Measurements from ENCODE around the gene F11R.
"Not testable (repeated sequence)": the region's sequence is repeated elsewhere in the genome, so short reads cannot be mapped to it uniquely, and the experiment has no call there.

F11R gene

DNA sequence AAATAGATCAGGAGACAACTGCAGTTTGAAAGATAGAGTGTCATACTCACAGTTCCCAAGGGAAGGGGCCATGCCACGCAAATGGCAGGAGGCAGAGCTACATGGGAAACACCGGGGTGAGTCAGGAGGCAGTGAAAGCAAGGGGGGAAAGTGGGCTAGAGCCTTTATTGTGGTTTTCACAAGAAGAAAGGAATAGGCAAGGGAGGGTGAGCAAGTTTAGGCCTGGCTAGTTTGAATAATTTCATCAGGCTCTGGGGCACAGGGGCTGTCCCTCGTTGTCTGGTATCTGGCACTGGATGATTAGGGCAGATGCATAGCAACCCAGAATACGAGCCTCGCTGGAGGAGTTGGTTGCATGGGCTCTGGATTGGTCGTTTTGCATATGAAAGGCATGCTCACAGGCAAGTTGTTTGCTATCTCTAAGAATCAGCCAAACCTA lies 49.3 kb downstream of the F11R start:
- no peak for DNase-seq (ENCODE audit: low spot score)

DNA sequence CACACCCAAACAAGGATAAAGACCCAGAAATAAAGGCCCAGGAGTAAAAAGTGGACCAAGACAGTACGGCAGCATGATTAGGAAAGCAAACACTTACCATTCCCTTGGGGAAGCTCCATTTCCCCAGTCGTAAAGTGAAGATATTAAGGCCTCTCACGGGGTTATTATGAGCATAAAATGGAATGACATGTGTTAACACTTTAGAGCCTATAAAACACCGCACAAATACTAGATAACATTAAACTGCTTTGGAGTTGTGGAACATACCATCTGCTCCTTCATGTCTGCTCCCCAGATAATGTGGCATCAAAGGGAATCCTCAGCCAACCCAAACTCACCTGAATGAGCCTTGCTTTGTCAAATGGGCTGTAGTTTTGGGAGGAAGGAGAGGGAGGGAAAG lies 57.4 kb downstream of the F11R start:
- no peak for DNase-seq (ENCODE audit: low spot score)

DNA sequence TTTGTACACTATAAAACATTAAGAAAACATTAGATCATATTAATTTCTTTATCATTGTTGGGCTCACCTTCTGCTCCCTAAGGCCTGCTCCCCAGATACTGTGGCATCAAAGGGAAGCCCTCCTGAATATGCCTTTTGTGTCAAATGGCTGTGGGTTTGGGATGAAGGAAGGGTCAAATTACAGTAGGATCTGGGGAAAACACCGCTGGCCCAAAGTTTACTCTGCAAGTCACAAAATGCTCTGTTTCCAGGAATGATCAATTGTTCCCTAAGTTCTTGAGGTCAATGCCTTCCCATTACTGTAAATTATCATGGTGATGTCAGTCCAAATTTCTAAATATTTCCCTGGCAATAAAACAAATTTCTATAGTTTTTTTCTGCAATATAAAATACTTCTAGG lies 59.5 kb downstream of the F11R start:
- no peak for DNase-seq (ENCODE audit: low spot score)

GRCh38 chr1:160956966-160957365 lies 64.0 kb downstream of the F11R start:
- no peak for DNase-seq (ENCODE audit: low spot score)

- DNase-seq (ENCODE audit: low spot score), result peak; percentile 66
Measured at GRCh38 chr1:160954158-160955104, 66.5 kb downstream of the F11R start, which contains the start of gene ITLN2. Gene ITLN2, minus strand, starts transcription at chr1:160954809. Its CDS starts 68 bp downstream, at chr1:160954741.

- no peak for DNase-seq (ENCODE audit: low spot score)
Measured at GRCh38 chr1:160953030-160953429, 67.9 kb downstream of the F11R start.

GRCh38 chr1:160952129-160952510 lies 68.8 kb downstream of the F11R start:
- DNase-seq (ENCODE audit: low spot score), result no peak

DNA sequence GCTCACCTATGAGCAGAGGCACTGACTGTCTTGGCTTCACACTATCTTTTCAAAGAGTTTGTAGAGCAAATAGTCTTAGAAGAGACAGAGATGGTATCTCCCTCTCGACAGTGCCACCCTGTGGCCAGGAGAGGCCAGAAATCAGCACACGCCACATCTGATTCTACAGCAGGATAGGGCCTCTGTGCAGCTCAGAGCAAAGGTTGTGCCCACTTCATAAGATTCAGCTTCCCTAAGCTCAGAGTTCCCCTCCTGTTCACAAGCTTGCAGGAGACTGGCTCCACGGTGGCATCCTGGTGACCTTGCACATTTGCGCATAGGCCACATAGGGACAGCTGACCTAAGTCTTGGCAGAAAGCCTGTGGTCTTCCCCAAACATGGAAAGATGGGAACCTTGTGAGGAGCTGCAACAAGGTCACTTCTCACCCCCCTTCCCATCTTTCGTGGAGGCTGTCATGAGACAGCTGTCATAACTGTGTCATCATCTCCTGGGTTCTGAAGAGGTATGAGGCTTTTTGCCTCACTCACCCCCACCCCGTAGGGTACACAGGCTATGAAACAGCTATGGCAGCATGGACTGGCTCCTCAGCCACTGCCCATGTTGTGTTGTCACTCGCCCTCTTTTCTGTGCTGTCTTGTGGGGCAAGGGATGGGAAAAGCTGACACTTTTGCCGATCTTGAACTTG lies 69.4 kb downstream of the F11R start:
- peak; percentile 34 for DNase-seq (ENCODE audit: low spot score)

DNA sequence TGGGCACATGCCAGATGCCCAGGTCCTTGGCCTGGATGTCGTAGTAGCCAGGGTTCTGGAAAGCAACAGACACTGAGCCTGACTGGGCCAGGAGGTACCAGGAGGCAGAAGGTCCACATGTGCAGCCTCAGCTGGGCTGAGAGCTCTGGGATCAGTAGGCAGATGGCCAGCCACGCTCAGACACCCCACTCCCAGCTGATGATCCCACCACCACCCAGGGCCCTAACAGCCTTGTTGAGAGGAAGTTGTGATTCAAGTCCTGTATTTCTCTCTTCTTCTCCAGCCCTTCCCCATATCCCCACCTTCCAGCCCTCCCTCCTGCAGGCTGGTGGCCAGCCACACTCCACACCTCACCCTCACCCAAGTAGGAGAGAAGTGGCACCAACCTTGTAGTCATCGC lies 70.3 kb downstream of the F11R start:
- no peak for DNase-seq (ENCODE audit: low spot score)

DNA sequence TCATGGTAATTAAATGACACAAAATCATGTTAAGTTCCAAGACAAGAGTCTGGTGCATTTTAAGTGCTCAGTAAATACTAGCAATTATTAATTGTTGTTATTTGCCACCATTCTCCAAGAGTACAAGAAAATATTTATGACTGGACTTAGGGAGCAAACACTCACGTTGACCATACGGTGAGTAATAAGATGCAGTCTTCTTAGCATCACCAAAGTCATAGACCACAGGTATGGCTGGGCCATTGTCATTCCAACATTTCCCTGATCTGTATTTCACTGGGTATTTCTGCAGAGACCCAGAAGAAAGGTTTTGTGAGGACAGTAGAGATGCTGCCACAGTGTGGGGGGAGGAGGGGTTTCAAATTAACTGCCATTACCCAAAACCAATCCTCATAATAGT lies 71.1 kb downstream of the F11R start:
- no peak for DNase-seq (ENCODE audit: low spot score)

DNA sequence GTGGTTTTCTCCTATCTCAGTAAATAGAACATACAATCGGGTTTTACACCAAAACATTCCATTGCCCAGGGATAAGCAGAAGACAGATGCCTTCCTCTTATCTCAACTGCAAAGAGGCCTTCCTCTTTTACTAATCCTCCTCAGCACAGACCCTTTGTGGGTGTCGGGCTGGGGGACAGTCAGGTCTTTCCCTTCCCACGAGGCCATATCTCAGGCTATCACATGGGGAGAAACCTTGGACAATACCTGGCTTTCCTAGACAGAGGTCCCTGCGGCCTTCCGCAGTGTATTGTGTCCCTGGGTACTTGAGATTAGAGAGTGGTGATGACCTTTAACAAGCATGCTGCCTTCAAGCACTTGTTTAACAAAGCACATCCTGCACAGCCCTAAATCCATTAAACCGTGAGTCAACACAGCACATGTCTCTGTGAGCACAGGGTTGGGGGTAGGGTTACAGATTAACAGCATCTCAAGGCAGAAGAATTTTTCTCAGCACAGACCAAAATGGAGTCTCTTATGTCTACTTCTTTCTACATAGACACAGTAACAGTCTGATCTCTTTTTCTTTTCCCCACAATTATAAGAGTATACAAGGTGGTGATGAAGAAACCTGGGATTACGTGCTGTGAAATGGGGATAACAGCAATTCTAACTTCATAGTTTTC lies 71.6 kb downstream of the F11R start:
- DNase-seq (ENCODE audit: low spot score), result not testable (repeated sequence)

GRCh38 chr1:160947174-160947759 lies 73.7 kb downstream of the F11R start:
- not testable (repeated sequence) for DNase-seq (ENCODE audit: low spot score)

- DNase-seq (ENCODE audit: low spot score), result not testable (repeated sequence)
Measured at GRCh38 chr1:160945881-160946280, 75.1 kb downstream of the F11R start.

All from HuH-7.5 (cell line).